ENCODE results near the gene PACRG. TPM values are rescaled to one million over a fixed set of nuclear protein-coding genes. Genes with fewer than 3 reads are reported as not detected.

The PACRG gene
- polyA plus RNA-seq, 3 donors: not detected

DNA sequence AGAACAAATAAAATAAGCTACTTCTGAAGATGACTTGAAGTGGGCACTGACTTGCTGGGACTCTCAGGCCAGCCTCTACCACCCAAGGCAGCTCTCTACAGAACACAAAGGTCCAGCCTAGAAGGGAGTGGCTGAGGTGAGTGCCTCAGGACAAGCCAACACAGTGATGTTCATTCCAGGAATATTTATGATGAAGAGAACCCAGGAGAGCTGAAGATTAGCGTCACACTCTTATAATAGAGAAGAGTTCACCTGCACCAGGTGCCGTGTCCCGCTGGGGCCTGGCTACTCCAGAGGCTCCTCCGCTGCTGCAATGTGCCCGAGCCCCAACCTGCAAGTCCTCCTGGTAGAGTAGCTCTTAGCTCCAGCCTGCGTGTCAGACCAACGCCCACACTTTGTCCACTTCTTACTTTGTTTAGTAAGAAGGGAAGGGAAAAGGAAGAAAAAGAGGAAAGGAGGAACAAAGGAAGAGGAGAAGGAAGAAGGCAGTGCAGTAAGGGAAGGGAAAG is 504.3 kb downstream of the PACRG start:
- H2AFZ ChIP-seq (ENCODE audit: insufficient read depth, low read depth, low read length, poor library complexity, severe bottlenecking): no peak overlapping the region
- no peaks in the 10 kb centered on the region for H4K20me1 ChIP-seq (ENCODE audit: insufficient read depth, low read length)
- H3K4me1 Mint-ChIP-seq: peaks cover 4% of the 10 kb centered on the region
- no peak for DNase-seq
- TF ChIP-seq, protein P1, sequence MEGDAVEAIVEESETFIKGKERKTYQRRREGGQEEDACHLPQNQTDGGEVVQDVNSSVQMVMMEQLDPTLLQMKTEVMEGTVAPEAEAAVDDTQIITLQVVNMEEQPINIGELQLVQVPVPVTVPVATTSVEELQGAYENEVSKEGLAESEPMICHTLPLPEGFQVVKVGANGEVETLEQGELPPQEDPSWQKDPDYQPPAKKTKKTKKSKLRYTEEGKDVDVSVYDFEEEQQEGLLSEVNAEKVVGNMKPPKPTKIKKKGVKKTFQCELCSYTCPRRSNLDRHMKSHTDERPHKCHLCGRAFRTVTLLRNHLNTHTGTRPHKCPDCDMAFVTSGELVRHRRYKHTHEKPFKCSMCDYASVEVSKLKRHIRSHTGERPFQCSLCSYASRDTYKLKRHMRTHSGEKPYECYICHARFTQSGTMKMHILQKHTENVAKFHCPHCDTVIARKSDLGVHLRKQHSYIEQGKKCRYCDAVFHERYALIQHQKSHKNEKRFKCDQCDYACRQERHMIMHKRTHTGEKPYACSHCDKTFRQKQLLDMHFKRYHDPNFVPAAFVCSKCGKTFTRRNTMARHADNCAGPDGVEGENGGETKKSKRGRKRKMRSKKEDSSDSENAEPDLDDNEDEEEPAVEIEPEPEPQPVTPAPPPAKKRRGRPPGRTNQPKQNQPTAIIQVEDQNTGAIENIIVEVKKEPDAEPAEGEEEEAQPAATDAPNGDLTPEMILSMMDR (IDR thresholded peaks at IDR 0.05): no peak
- intact Hi-C loops (cut with micrococcal nuclease): no loop called here
- no peaks in the 10 kb centered on the region for H3K27me3 ChIP-seq (ENCODE audit: control insufficient read depth in 2 of 2, insufficient read depth in 2 of 2, low read length in 2 of 2)
- H3K4me2 ChIP-seq (replicated peaks; ENCODE audit: extremely low read depth, low read length, poor library complexity, severe bottlenecking): no peak overlapping the region
- H3K27ac ChIP-seq (ENCODE audit: low read depth in 1 of 2, low read length in 2 of 2): no peak overlapping the region
- H3K79me2 ChIP-seq (ENCODE audit: insufficient read depth, low read length): no peaks in the 10 kb centered on the region
- peak overlapping the region in 1 of 7 donors; percentile 9 for H3K27ac Mint-ChIP-seq
- no peak overlapping the region for H3K4me3 ChIP-seq (replicated peaks in 1 of 3; ENCODE audit: low read depth in 2 of 3, low read length in 3 of 3)
- H3K27me3 Mint-ChIP-seq (ENCODE audit: low read depth in 3 of 3): peaks cover 1 to 2% (median 1%) of the 10 kb centered on the region in 3 donors
- no peak overlapping the region for H3K9ac ChIP-seq (ENCODE audit: insufficient read depth, low read length, poor library complexity, severe bottlenecking)
- no peaks in the 10 kb centered on the region for H3K36me3 Mint-ChIP-seq
- no peak overlapping the region for H3K4me3 Mint-ChIP-seq
- WGBS (ENCODE audit: insufficient coverage): 100% methylated on average over 2 of the region's 7 CpGs
- H3K9me3 ChIP-seq (replicated peaks in 1 of 2; ENCODE audit: control insufficient read depth in 1 of 2, insufficient read depth in 1 of 2, low read length in 2 of 2): no peaks in the 10 kb centered on the region
- no peaks in the 10 kb centered on the region for H3K36me3 ChIP-seq (replicated peaks in 1 of 2; ENCODE audit: control insufficient read depth in 1 of 2, insufficient read depth in 2 of 2, low read length in 2 of 2)
- peaks cover 0 to 2% (median 0%) of the 10 kb centered on the region in 7 donors for H3K9me3 Mint-ChIP-seq
- H3K4me1 ChIP-seq (ENCODE audit: control insufficient read depth in 1 of 2, insufficient read depth in 2 of 2, low read length in 2 of 2): no peaks in the 10 kb centered on the region

DNA sequence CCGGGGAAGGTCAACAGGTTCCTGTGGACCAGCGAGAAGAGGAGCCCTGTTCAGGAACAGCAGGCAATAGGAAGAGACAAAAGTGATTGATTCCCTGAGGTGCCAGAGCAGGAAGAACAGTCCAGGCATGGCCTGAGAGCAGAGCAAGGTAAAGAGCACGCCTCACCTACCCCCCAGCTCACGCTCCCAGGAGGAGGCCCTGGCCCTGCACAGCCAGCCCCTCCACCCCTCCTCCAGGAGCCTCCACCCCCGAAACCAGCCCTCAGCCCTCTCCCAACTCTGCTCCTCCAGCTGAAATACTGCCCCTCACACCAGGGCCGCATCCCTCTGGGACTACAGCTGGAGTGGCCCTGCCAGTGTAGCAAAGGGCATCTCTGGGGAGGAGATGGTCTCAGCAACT is 504.9 kb downstream of the PACRG start:
- H3K9me3 ChIP-seq (replicated peaks in 1 of 2; ENCODE audit: control insufficient read depth in 1 of 2, insufficient read depth in 1 of 2, low read length in 2 of 2): no peaks in the 10 kb centered on the region
- H3K79me2 ChIP-seq (ENCODE audit: insufficient read depth, low read length): no peaks in the 10 kb centered on the region
- no peak overlapping the region for H3K4me2 ChIP-seq (replicated peaks; ENCODE audit: extremely low read depth, low read length, poor library complexity, severe bottlenecking)
- H3K36me3 Mint-ChIP-seq: no peaks in the 10 kb centered on the region
- H3K27ac Mint-ChIP-seq: peak overlapping the region in 1 of 7 donors; percentile 2
- no peak for DNase-seq
- no peak overlapping the region for H3K27ac ChIP-seq (ENCODE audit: low read depth in 1 of 2, low read length in 2 of 2)
- peaks cover 4% of the 10 kb centered on the region for H3K4me1 Mint-ChIP-seq
- peaks cover 1 to 2% (median 1%) of the 10 kb centered on the region in 3 donors for H3K27me3 Mint-ChIP-seq (ENCODE audit: low read depth in 3 of 3)
- no peak overlapping the region for H3K4me3 ChIP-seq (replicated peaks in 1 of 3; ENCODE audit: low read depth in 2 of 3, low read length in 3 of 3)
- no peaks in the 10 kb centered on the region for H3K36me3 ChIP-seq (replicated peaks in 1 of 2; ENCODE audit: control insufficient read depth in 1 of 2, insufficient read depth in 2 of 2, low read length in 2 of 2)
- H4K20me1 ChIP-seq (ENCODE audit: insufficient read depth, low read length): no peaks in the 10 kb centered on the region
- intact Hi-C loops (cut with micrococcal nuclease): no loop called here
- no peak overlapping the region for H2AFZ ChIP-seq (ENCODE audit: insufficient read depth, low read depth, low read length, poor library complexity, severe bottlenecking)
- 94% methylated on average over 4 of the region's 6 CpGs for WGBS (ENCODE audit: insufficient coverage)
- H3K27me3 ChIP-seq (ENCODE audit: control insufficient read depth in 2 of 2, insufficient read depth in 2 of 2, low read length in 2 of 2): no peaks in the 10 kb centered on the region
- H3K4me3 Mint-ChIP-seq: no peak overlapping the region
- H3K9me3 Mint-ChIP-seq: peaks cover 0 to 2% (median 0%) of the 10 kb centered on the region in 7 donors
- TF ChIP-seq, protein P1 (IDR thresholded peaks at IDR 0.05): no peak
- H3K4me1 ChIP-seq (ENCODE audit: control insufficient read depth in 1 of 2, insufficient read depth in 2 of 2, low read length in 2 of 2): no peaks in the 10 kb centered on the region
- H3K9ac ChIP-seq (ENCODE audit: insufficient read depth, low read length, poor library complexity, severe bottlenecking): no peak overlapping the region
